Nucleus accumbens (tissue), 56 donors: ENCODE measurements around the gene PCNX2.
"Not testable (repeated sequence)": the region's sequence is repeated elsewhere in the genome, so short reads cannot be mapped to it uniquely, and the experiment has no call there.

Experiments
- DNase-seq, 56 donors: peaks; one replicate each; lab custom pipeline; 2025; lab: John Stamatoyannopoulos, UW

PCNX2 gene

DNA sequence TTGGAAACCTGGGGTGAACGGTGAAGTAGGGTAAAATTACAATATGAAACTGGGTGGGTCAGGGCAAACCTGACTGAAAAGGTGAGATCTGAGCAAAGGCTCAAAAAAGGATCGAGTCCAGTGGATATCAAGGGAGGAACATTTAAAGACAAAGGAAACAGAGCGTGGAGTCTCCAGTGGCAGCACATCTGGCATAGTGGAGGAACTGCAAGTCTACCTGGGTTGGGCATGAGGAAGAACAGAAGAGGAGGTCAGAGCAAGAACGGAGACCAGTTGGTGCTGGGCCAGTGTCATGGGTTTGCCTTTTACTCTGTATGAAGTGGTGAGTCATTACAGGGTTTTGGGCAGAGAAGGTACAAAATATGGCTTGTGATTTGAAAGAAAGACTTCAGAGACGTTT is 181.4 kb downstream of the PCNX2 start:
- DNase-seq = no peak

DNA sequence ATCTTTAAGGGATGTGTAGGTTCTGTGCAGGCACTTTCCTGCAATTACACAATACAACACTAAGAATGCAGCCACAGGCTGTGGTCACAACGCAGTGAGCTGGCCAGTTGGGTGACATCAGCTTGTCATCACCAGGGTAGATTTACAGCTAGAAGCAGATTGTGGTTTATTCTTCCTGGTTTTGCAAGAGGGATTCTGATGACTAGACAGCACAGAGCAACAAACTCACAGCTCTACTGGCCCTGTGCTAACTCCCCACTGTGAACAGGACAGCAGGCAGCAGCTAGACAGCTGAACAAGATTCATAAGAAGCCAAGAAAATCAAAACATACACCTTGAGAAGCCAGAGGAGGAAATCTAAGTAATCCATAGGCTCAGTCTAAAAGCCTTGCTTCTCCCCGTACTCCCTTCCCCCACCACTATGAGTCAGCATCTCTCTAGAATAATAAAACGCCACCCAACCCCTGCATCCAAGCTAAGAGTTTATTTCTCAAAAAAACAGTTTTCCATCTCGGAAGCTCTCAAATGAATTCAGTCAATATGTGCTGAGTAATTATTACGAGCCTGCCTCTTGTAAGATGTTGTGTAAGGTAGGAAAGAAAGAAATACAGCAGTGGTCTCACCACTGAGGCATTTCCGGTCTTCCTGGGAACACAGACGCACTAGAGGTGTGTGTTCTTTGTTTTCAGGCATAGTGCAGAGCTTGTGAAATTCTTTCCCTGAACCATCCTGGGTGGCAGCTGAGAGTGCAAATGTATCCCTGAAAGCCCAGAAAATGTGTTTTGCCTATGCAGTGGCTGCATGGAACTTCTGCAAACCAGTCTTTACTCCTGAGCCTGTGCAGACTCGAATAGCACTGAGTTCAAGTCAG is 182.3 kb downstream of the PCNX2 start:
- peak in 21 of 56 donors; percentile 5 to 55 (median 20) for DNase-seq

DNA sequence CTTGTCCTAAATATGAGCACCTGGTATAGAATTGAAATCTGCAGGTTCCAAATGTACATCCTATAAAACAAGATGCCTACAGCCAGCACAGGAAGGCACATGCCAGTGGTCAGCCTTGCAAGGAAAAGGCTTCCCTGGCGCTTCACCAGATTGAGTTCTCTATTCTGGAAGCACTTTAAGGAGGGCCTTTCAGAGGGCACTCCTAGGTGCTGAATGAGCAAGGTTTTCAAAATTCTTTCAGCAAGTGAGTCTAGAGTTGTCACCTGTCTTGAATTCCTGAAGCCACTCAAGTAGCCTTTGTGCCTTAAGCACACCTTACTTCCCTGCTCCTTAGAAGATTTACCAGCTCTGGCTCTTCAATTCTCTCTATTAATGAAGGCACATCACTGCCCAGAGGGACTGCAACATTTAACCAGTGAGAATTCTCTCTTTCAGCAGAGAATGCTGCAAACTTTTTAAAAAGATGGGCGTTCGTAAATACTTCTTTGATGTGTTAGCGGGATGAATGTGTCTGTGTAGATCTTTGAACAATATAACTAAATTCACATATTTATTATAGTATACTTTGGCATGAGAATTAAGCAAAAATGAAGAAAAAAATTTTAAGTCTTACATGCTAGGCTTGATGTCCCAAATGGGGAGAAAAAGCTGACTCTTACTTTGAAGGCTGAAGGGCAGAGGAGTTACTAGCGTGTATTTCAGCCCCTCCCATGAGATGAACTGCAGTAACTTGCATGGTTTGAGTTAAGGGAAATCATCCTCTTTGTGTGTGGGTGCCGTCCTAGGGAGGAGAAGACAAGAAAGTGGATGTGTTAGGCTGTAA is 183.1 kb downstream of the PCNX2 start:
- no peak for DNase-seq

DNA sequence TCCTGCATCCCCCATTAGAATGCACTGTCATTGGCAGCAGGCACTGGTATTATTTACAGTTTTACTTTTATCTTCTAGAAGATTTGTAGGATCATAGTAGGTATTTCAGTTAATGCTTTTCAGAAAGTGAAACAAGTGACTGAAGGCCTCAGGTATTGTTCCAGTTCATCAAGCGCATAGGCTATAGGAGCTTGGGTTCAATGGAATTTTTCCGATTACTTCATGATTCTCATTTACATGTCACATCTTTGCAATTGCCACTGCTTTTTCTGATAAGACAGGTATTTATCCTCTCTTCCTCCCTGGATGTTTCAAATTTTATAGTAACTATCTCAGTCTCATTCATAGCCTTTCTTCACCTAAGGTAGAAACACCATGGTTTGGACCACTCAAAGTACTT is 183.8 kb downstream of the PCNX2 start:
- DNase-seq = no peak

DNA sequence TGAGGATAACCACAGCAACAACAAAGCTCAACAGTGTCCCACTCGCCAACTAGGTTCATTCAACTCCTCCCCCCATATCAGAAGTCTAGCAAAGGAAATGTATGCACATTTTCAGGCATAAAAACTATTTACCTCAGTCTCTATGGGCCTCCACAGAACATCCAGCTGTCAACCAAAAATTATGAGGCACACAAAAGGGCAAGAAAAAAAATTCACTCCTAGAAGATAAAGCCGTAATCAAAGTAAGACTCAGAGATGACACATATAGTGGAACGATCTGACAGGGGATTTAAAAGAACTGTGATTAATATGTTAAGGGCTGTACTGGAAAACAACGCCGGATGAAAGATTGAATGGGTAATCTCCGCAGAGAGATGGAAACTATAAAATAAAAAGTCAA is 186.4 kb downstream of the PCNX2 start:
- no peak for DNase-seq

DNA sequence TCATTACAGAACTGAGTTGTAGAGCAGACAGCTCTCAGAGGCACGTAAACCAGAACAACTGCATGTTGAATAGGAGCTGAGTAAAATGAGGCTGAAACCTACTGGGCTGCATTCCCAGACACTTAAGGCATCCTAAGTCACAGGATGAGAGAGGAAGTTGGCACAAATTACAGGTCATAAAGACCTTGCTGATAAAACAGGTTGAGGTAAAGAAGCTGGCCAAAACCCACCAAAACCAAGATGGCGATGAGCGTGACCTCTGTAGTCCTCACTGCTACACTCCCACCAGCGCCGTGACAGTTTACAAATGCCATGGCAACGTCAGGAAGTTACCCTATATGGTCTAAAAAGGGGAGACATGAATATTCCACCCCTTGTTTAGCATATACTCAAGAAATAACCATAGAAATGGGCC is 187.8 kb downstream of the PCNX2 start:
- DNase-seq = not testable (repeated sequence)

DNA sequence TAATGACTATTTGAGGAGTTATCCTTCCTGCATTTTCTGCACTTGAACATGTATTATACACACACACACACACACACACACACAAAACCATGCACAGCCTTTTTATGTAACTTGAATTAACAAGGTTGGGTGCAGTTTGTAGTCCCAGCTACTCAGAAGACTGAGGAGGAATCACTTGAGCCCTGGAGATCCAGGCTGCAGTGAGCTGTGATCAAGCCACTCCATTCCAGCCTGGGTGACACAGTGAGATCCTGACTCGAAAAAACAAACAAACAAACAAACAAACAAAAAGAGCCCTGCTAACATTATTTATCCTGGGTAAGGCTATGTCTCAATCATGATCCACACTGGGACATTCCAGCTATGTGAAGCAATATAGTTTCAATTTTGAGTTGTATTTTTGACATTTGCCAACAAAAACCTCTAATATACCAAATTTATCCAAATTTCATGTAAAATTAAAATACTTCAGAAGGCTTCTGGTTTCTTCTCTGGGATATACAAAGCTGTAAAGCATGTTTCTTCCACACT is 188.3 kb downstream of the PCNX2 start:
- no peak for DNase-seq

DNA sequence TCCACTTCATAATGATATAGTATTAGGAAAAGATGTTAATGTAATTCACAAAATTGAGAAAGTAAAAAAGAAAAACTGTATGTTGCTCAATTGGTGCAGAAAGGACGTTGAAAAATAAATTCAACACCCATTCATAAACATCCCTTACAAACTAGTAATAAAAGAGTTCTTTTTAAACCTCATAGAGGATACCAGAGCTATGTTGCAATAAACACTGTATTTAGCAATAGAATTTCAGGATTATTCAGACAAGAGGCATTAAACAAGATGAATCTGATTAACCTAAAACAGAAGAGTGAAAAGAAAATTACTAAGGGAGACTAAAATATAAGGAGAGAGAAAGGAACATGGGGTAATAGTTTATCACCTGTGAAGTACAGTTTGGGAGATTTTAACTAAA is 190.3 kb downstream of the PCNX2 start:
- no peak for DNase-seq

DNA sequence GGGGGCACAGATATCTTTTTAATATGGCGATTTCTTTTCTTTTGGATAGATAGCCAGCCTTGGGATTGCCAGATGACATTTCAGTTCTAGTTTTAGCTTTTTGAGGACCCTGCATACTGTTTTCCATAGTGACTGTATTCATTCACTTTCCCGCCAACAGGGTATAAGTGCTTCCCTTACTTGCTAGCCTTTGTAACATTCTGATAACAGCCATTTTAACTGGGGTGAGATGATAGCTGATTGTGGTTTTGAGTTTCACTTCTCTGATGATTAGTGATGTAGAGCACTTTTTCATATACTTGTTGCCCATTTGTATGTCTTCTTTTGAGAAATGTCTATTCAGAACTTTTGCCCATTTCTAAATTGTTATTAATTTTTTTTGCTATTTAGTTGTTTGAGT is 193.2 kb downstream of the PCNX2 start:
- no peak for DNase-seq

DNA sequence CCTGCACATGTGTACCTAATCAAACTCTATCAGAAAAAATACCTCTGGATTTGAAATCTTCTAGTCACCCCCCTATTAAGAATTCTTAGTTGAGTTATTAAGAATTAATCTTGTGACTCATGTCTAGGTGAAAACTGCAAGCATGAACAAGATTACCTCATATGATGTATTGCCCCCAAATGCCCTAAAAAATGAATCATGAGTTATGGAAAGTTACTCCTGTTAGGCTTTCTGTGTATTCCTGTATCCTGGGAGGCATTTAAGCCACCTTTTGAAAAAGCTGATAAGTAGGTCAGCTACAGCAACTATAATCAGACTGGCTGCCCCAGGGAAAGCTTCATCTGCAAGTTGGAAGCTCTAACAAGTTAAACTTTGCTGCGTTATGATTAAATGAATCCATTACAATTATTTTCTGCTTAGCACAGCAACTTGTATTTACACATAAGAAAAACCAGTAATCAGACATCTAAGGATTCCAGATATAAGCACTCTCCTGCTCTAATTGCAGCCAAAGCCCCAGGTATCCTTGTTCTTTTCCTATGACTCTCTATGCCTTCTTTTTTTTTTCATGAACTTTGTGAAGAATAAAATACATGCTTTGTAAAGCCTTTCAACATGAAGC is 197.5 kb downstream of the PCNX2 start:
- no peak for DNase-seq

DNA sequence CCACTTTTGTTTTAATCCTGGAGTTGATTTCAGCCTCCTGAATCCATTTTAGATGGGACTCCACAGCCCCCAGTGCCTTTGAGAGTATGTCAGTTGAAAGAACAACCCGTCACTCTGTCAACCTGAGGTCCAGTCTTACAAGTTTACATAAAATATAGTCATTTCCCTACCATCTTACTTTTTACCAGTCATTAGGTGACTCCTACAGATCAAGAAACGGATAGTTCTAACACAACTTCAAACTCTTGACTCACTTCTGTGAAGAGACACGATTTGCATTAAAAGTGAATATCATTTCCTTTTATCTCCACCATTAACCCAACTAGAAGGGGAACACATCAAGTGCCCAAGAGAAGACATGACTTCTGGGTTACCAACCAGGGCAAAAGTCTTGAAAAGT is 198.0 kb downstream of the PCNX2 start:
- DNase-seq = no peak

DNA sequence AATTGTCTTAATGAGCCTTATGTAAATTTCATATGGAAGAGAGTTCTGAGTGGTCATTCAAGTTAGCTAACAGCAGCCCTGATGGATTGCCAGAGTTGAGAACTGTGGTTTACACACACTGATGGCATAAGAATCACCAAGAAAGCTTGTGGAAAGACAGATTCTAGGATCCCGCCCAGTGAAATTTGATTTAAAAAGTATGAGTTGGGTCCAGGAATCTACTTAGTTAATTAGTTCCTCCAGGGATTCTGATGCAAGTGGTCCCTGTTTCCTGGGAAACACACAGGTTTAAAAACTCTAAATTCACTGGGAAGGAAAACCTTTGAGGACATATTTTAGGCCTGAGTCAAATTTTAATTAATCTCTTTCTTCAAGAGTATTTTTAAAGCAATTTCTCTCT is 200.8 kb downstream of the PCNX2 start:
- DNase-seq = peak in 5 of 56 donors; percentile 4 to 45 (median 8)

DNA sequence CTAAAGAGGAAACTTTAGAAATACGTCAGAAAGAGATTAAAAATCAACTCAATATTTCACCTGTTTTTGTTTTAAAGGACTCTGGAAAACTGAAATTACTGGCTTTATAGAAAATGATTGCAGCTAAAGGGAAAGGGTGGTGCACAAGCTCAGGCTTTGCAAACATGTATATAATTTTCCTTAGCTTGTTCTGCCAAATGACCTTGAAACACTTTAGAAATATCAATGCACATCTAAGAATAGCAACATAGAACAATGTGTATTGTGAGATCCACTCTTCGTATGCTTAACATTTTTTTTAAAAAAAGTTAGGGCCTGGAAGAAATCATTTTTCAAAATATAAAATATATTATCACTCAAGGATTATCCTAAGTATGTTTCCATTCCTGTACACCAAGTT is 201.3 kb downstream of the PCNX2 start:
- no peak for DNase-seq

DNA sequence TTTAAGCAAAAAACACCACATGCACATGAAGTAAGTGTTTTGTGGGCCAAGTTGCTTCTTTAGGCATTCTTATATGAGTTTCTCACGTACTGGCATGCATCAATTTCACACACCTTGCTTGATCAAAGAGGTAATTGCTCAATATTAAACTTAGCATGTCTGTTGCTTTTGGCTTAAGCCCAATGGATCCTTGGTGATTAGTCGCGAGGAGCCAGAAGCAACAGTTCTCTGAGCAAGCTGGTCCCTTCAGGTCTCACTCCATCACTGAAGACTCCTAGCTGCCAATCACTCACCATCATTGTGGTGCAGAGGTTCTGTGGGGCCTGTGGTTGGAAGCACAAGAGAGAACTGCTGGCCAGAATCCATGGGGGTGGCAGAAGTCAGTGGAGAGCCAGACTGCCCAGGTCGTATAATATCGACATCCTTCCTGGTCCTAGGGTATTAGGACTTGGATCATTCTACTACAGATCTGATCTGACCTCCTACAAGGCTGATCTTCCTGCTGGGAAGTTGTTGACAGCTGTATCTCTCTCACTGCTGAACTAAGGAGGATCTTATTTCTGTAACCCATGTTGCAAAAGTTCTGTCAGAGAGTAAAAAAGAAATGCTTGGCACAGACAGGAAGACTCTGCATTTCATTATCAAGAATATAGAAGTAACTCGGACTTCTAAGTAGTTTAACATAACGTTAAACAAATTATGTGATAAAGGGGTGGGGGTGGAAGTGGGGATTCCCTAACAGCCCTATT is 204.6 kb downstream of the PCNX2 start:
- no peak for DNase-seq

DNA sequence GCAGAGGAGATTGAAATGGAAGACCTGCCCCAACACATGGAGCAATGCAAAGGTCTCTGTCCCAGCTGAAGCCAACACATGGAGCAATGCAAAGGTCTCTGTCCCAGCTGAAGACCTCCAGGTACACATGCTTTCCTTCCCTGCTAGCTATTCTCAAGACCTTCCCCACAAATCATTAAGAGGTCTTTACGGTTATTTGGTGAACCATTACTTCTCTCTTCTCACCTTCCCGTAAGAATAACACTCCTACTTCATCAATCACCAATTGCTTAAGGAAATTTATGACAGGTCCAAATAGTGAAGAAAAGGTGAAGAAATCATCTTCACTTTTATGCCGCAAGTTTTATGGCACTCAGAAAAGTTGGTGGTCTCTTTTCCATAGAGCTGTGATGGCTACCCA is 206.3 kb downstream of the PCNX2 start:
- DNase-seq = no peak

DNA sequence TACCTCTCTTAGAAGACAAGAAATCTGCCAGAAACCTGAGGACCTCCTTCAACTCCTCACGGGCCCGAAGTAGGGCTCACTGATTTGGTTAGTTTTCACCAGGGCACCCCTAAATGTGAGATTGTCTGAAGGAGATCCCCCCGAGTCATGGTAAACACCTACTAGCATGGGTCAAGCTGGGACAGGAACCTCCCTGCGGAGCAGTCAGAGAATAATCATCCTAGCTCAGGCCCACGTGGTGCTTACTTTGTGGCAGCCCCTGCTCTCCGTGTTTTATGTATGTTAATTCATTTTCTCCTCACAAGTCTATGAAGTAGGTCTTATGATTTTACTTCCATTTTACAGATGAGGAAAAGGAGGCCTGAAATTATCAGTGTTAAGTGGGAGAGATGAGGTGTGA is 206.9 kb downstream of the PCNX2 start:
- no peak for DNase-seq

DNA sequence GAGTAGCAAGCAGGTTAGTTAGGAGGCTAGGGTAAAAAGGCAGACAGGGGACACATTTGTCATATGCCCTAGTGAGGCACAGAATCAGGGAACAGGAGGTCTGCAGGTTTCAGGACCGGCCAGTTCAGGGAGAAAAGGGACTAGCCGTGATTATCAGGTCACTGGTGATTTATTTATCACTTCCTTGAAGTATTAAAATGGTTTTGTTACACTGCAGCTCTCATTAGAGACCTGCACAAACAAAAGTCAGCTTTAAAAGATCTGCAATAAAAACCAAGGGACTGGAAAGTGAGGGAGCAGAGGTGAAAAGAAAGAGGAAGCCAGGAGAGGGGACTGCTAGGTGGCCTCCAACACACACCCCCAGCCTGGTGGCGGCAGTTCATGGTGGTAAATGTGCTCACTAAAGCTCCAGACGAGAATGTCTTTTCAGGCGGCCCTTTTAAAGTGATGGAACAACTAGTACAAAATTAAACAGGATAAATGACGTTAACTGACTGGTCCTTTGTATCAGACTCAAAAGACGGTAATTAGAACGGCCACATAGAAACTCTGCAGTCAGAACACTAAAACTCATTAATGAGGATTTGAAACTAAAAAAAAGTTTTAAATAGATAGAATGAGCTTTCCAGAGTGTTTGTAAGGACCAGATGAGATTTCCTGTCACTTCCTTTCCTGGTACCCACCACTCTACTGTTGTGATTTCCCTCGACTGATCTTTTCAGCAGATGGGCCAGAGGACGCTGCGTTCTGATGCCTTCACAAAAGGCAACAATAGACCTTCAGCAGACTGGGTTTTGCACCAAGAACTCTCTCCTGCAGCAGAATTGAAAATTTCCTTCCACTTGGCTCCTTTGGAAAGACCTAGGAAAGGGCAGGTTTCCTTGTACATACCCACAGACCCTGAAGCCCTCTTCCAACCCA is 208.3 kb downstream of the PCNX2 start:
- peak in 20 of 56 donors; percentile 0 to 80 (median 13) for DNase-seq

DNA sequence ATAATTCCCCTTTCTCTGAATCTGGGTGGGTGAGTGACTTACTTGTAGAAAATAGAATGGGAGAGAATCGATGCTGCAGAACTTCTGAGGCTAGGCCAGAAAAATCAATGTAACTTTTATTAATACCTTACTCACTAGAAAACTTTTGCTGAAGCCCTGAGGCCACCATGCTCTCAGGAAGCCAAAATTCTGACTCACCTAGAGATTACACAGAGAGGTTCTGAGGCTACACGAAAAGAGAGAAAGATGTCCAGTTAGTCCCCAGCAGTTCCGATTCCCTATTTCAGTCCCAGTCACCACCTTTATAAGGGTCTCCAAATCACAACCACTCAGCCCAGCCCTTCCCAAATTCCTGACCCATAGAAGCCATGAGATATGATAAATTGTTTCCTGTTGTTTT is 210.0 kb downstream of the PCNX2 start:
- DNase-seq = no peak
